Progenitor cell of endocrine pancreas (in vitro differentiated cells): Measurements from ENCODE around the gene CEBPG. TPM values are rescaled to one million over a fixed set of nuclear protein-coding genes. Genes with fewer than 3 reads are reported as not detected.

Source experiments
- DNase-seq: peaks from one replicate; pipeline ENCODE4 v3.0.0; 2021; ENCODE audit warnings: low spot score; ENCODE audit not compliant: unreplicated experiment
- H3K27ac Mint-ChIP-seq: 2 replicates; pipeline ENCODE4 v1.8.0; 2021; ENCODE audit warnings: mild to moderate bottlenecking, moderate library complexity, mixed read lengths
- H3K27me3 Mint-ChIP-seq: 2 replicates; pipeline ENCODE4 v1.8.0; 2021; ENCODE audit warnings: mixed read lengths
- H3K36me3 Mint-ChIP-seq: 2 replicates; pipeline ENCODE4 v1.8.0; 2022; ENCODE audit warnings: mixed read lengths; ENCODE audit not compliant: insufficient read depth
- H3K4me1 Mint-ChIP-seq: 2 replicates; pipeline ENCODE4 v1.8.0; 2021; ENCODE audit warnings: low read depth, mixed read lengths
- H3K4me3 Mint-ChIP-seq: 2 replicates; pipeline ENCODE4 v1.8.0; 2021; ENCODE audit warnings: low read depth, mild to moderate bottlenecking, moderate library complexity, mixed read lengths
- H3K9me3 Mint-ChIP-seq: 2 replicates; pipeline ENCODE4 v1.8.0; 2021; ENCODE audit warnings: low read depth, mixed read lengths
- total RNA-seq: library from RNA; stranded (reverse); gene quantifications from 2 replicates; pipeline ENCODE4 v1.2.1, GENCODE V29; 2021
- TF ChIP-seq, protein P1 (sequence below): fragments of 200-600 bp; sonication (generic); IDR thresholded peaks from one replicate; pipeline ENCODE4 v1.5.0; 2021; ENCODE audit warnings: antibody characterized with exemption, mild to moderate bottlenecking; ENCODE audit not compliant: unreplicated experiment

CEBPG gene
- total RNA-seq, 1 donor from 2014 or later = 33.6 TPM

DNA sequence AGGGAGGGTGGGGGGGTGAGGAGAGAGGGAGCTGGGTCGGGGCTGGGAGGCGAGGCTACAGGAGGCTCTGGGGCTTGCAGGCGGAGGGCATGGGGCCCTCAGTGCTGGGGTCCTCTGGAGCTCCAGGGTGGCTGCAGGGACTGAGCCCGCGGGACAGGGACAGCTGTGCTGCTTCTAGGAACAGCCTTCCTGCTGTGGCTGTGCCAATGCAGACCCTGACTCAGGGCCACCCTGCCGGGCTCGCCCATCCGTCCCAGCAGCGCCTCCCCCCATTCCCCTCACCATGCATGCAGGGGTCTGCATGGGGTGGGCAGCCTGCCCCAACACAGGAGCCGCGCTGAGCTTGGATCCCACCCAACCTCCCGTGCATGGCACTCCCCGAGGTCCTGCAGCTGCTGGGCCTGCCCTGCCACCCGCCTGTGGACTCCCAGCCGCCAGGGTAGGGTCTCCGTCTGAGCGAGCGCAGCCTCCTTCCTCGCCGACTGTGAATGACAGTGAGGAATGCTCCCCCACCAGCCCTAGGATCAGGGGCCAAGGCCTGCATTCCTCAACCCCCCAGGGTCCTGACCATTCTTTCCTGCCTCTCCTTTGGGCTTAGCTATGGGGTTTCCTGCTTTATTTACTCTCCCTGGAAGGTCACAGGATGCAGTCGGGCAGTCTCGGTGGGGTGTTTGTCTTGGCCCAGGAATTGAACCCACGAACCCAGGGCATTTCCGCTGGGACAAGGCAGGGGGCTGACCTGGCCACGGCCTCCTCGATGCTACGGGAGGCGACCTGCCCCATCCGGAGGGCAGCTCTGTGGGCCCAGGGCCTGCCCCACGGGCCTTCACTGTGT lies 23.4 kb downstream of the CEBPG start:
- H3K27ac Mint-ChIP-seq = no peak overlapping the region
- TF ChIP-seq, protein P1, sequence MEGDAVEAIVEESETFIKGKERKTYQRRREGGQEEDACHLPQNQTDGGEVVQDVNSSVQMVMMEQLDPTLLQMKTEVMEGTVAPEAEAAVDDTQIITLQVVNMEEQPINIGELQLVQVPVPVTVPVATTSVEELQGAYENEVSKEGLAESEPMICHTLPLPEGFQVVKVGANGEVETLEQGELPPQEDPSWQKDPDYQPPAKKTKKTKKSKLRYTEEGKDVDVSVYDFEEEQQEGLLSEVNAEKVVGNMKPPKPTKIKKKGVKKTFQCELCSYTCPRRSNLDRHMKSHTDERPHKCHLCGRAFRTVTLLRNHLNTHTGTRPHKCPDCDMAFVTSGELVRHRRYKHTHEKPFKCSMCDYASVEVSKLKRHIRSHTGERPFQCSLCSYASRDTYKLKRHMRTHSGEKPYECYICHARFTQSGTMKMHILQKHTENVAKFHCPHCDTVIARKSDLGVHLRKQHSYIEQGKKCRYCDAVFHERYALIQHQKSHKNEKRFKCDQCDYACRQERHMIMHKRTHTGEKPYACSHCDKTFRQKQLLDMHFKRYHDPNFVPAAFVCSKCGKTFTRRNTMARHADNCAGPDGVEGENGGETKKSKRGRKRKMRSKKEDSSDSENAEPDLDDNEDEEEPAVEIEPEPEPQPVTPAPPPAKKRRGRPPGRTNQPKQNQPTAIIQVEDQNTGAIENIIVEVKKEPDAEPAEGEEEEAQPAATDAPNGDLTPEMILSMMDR = no peak
- no peak for DNase-seq
- H3K4me3 Mint-ChIP-seq = no peak overlapping the region
- no peaks in the 10 kb centered on the region for H3K9me3 Mint-ChIP-seq
- peaks cover 7% of the 10 kb centered on the region for H3K4me1 Mint-ChIP-seq
- H3K27me3 Mint-ChIP-seq = no peaks in the 10 kb centered on the region
- no peaks in the 10 kb centered on the region for H3K36me3 Mint-ChIP-seq

DNA sequence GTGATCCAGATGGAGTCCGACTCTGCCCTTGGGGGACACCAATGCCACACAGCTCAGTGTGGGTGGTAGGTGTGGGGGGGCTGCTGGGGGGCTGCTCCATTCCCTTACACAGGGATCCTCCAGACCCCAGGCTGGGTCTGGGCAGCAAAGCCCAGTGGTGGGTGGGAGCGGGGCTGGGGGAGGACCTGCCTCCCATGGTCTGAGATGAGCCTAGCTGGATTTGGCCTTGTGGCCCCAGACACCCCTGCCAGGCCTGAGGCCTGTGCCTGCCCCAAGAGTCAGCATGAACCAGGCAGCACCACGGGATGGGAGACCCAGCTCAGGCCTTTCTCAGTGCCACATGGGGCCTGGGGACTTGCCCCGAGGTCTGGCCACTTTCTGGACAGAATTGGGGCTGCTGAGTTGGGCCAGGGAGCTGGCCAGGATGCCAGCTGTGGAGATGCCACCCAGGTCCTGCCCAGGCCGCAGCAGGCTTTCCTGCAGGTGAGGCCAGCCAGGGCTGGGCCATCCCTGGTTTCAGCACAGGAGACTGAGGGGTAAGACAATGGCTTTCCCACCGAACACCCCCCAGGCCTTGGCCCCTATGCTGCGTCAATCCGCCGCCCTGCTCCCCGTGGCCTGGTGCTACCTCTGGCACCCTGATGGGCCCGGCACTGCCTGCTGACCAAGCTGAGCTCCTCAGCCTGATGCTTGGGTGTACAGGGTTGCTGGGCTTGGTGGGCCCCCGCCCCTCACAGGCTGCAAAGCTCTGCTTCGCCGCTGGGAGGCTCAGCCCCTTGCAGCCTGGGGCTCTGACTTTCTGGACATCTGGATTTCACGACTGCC lies 24.2 kb downstream of the CEBPG start:
- Mint-ChIP-seq H3K27me3 (no peaks in the 10 kb centered on the region), H3K4me3 (no peak overlapping the region), H3K4me1 (peaks cover 7% of the 10 kb centered on the region), H3K27ac (no peak overlapping the region), H3K36me3 (no peaks in the 10 kb centered on the region), H3K9me3 (no peaks in the 10 kb centered on the region)
- no peak for DNase-seq
- TF ChIP-seq, protein P1 = peak; percentile 56

DNA sequence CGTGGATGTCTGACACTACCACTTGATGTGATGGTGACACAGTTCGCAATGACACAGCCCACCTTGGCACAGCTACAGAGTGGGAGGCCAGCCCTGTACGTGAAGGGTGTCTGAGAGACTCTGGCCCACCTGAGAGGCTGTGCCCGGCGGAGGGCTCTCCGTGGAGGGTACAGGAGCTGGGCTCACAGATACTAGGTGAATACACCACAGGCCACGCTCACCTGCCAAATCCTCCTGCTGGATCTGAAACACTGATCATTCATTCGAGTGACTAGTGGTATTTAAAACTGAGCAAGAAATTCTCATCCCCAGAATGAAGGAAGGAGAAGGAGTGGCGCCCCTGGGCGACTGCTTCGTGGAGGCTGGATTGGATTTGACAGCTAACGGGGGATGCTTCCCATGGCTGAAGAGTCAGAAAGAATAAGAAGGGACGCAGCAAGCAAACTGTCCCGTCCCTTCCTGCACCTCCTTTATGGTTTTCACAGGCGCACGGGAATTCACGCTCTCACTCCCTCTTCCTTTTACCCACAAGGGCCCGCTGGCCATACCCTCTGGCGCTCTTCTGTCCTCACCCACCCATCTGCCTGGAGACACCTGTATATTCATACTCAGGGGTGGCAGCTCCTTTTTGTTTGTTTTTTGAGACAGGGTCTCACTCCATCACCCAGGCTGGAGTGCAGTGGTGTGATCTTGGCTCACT lies 25.0 kb downstream of the CEBPG start:
- TF ChIP-seq, protein P1 = no peak
- H3K9me3 Mint-ChIP-seq = no peaks in the 10 kb centered on the region
- no peak for DNase-seq
- peaks cover 7% of the 10 kb centered on the region for H3K4me1 Mint-ChIP-seq
- H3K36me3 Mint-ChIP-seq = no peaks in the 10 kb centered on the region
- no peak overlapping the region for H3K27ac Mint-ChIP-seq
- no peaks in the 10 kb centered on the region for H3K27me3 Mint-ChIP-seq
- H3K4me3 Mint-ChIP-seq = no peak overlapping the region

DNA sequence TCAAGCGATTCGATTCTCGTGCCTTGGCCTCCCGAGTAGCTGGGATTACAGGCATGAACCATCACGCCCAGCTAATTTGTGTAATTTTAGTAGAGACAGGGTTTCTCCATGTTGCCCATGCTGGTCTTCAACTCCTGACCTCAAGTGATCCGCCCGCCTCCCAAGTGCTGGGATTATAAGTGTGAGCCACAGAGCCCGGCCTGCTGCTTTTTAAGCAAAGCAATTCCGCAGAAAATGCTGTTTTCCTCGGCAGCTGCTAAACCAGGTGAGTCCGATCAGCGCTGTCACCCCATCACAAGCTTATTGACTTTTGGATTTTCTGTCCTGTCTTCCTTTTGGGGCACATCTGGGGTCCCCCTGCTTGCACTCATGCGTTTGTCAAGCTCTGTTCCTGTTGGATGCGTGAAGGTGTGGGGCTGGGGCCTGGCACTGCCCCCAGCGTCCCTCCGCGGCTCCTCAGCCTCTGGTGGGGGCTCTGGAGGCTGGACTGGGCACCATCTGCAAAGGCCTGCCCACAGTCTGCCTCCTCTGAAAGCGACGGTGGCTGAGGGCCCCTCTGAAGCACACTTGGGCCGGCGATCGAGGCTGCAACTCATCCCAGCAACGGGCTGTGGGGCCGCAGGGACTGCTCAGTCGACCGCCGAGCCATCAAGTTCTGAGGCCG lies 25.7 kb downstream of the CEBPG start:
- Mint-ChIP-seq H3K4me1 (peaks cover 5% of the 10 kb centered on the region), H3K27ac (no peak overlapping the region), H3K27me3 (no peaks in the 10 kb centered on the region), H3K9me3 (no peaks in the 10 kb centered on the region), H3K36me3 (no peaks in the 10 kb centered on the region), H3K4me3 (no peak overlapping the region)
- no peak for DNase-seq
- TF ChIP-seq, protein P1 = no peak
